ENCODE data around the gene MCF2L. TPM values are rescaled to one million over a fixed set of nuclear protein-coding genes. Genes with fewer than 3 reads are reported as not detected.
"Not testable (repeated sequence)": the region's sequence is repeated elsewhere in the genome, so short reads cannot be mapped to it uniquely, and the experiment has no call there.

MCF2L gene
- total RNA-seq, 1 donor from 2014 or later, result 38.9 TPM

- no peak for DNase-seq (ENCODE audit: low spot score)
- intact Hi-C loops (cut with DNase I), result no loop called here
Observed at GRCh38 chr13:113053376-113053775, 84.4 kb downstream of the MCF2L start.

- intact Hi-C loops (cut with DNase I), result no loop called here
- no peak for DNase-seq (ENCODE audit: low spot score)
Observed at GRCh38 chr13:113053801-113054604, 85.0 kb downstream of the MCF2L start.

GRCh38 chr13:113057084-113057483 is 88.1 kb downstream of the MCF2L start:
- DNase-seq (ENCODE audit: low spot score), result no peak

GRCh38 chr13:113057559-113057958 is 88.5 kb downstream of the MCF2L start:
- intact Hi-C loops (cut with DNase I); DNase-seq (ENCODE audit: low spot score): not testable (repeated sequence)

More at GRCh38 chr13:113057084-113057483, 88.1 kb downstream of the MCF2L start:
- intact Hi-C loops (cut with DNase I), result no loop called here

GRCh38 chr13:113058129-113058987 is 89.3 kb downstream of the MCF2L start:
- DNase-seq (ENCODE audit: low spot score), result no peak
- intact Hi-C loops (cut with DNase I), result no loop called here

GRCh38 chr13:113058988-113059850 is 90.2 kb downstream of the MCF2L start:
- intact Hi-C loops (cut with DNase I), result no loop called here
- no peak for DNase-seq (ENCODE audit: low spot score)

GRCh38 chr13:113059891-113060290 is 90.9 kb downstream of the MCF2L start:
- intact Hi-C loops (cut with DNase I), result no loop called here
- DNase-seq (ENCODE audit: low spot score), result no peak

GRCh38 chr13:113060557-113061270 is 91.7 kb downstream of the MCF2L start:
- DNase-seq (ENCODE audit: low spot score), result no peak
- intact Hi-C loops (cut with DNase I), result no loop called here

GRCh38 chr13:113061271-113061625 is 92.2 kb downstream of the MCF2L start:
- intact Hi-C loops (cut with DNase I), result no loop called here
- no peak for DNase-seq (ENCODE audit: low spot score)

- DNase-seq (ENCODE audit: low spot score), result no peak
- intact Hi-C loops (cut with DNase I), result no loop called here
Observed at GRCh38 chr13:113061796-113062425, 92.9 kb downstream of the MCF2L start.

GRCh38 chr13:113062691-113063090 is 93.7 kb downstream of the MCF2L start:
- no peak for DNase-seq (ENCODE audit: low spot score)
- intact Hi-C loops (cut with DNase I), result no loop called here

- no peak for DNase-seq (ENCODE audit: low spot score)
- intact Hi-C loops (cut with DNase I), result no loop called here
Observed at GRCh38 chr13:113063091-113063491, 94.1 kb downstream of the MCF2L start.

- intact Hi-C loops (cut with DNase I), result no loop called here
- DNase-seq (ENCODE audit: low spot score), result no peak
Observed at GRCh38 chr13:113064000-113064533, 95.1 kb downstream of the MCF2L start.

- intact Hi-C loops (cut with DNase I), result no loop called here
- DNase-seq (ENCODE audit: low spot score), result no peak
Observed at GRCh38 chr13:113064534-113065405, 95.8 kb downstream of the MCF2L start.

- intact Hi-C loops (cut with DNase I), result no loop called here
- no peak for DNase-seq (ENCODE audit: low spot score)
Observed at GRCh38 chr13:113065406-113066141, 96.6 kb downstream of the MCF2L start.

GRCh38 chr13:113066142-113066455 is 97.1 kb downstream of the MCF2L start:
- DNase-seq (ENCODE audit: low spot score), result no peak
- intact Hi-C loops (cut with DNase I), result no loop called here

- DNase-seq (ENCODE audit: low spot score), result no peak
- intact Hi-C loops (cut with DNase I), result no loop called here
Observed at GRCh38 chr13:113066746-113067145, 97.7 kb downstream of the MCF2L start.

All from cardiac septum (tissue), 1 donor.